ENCODE results near the gene DNAJC1.

The DNAJC1 gene

DNA sequence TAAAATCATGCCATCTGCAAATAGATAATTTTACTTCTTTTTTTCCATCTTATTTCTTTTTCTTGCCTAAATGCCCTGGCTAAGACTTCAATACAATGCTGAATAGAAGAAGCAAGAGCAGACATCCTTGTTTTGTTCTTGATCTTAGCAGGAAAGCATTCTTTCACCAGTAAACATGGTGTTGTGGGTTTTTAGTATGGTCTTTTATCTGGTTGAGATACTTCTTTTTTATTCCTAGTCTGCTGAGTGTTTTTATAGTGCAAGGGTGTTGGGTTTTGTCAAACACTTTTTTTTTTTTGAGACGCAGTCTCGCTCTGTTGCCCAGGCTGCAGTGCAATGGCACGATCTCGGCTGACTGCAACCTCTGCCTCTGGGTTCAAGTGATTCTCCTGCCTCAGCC lies 232.3 kb downstream of the DNAJC1 start:
- DNase-seq: no peak
- no peaks in the 10 kb centered on the region for H3K9me3 ChIP-seq (ENCODE audit: insufficient read depth, low read depth, low read length)
- H2AK5ac ChIP-seq (ENCODE audit: low read length): no peak overlapping the region
- no peak overlapping the region for H2AFZ ChIP-seq (ENCODE audit: insufficient read depth, low read length, poor library complexity)
- H3K79me2 ChIP-seq (ENCODE audit: control insufficient read depth, insufficient read depth, low read length, poor library complexity): no peaks in the 10 kb centered on the region
- WGBS (ENCODE audit: extremely low coverage, insufficient coverage, insufficient read length): no CpG with 5 or more reads among the region's 4 CpGs
- H3K4me1 ChIP-seq (ENCODE audit: control insufficient read depth in 1 of 2, insufficient read depth in 2 of 2, low read length in 2 of 2): no peaks in the 10 kb centered on the region
- H4K91ac ChIP-seq (ENCODE audit: low read depth, low read length): no peak overlapping the region
- H3K18ac ChIP-seq (ENCODE audit: low read length): no peak overlapping the region
- no peaks in the 10 kb centered on the region for H3K27me3 ChIP-seq (ENCODE audit: insufficient read depth, low read length)
- H2BK12ac ChIP-seq (ENCODE audit: low read length): no peak overlapping the region
- H3K4me3 ChIP-seq (ENCODE audit: low read depth, low read length): no peak overlapping the region
- H3K36me3 ChIP-seq (ENCODE audit: control insufficient read depth in 1 of 2, insufficient read depth in 2 of 2, low read length in 2 of 2): peaks cover 0 to 3% of the 10 kb centered on the region in 2 experiments
- no peak overlapping the region for H3K23ac ChIP-seq (ENCODE audit: low read length)
- H3K4me2 ChIP-seq (ENCODE audit: low read length): no peak overlapping the region
- no peak overlapping the region for H3K9ac ChIP-seq (ENCODE audit: low read length)
- H3K4ac ChIP-seq (ENCODE audit: low read depth, low read length): no peak overlapping the region
- no peak overlapping the region for H3K27ac ChIP-seq (ENCODE audit: low read depth, low read length)
- no peak overlapping the region for H2BK5ac ChIP-seq (ENCODE audit: low read depth, low read length, poor library complexity)
- H3K79me1 ChIP-seq (ENCODE audit: low read length): no peaks in the 10 kb centered on the region
- no peak overlapping the region for H2BK120ac ChIP-seq (ENCODE audit: insufficient read depth, low read length, poor library complexity)
- H3K14ac ChIP-seq (ENCODE audit: low read length): no peak overlapping the region
- no peak overlapping the region for H4K12ac ChIP-seq (ENCODE audit: low read depth, low read length)
- H4K8ac ChIP-seq (ENCODE audit: low read depth, low read length): no peak overlapping the region

DNA sequence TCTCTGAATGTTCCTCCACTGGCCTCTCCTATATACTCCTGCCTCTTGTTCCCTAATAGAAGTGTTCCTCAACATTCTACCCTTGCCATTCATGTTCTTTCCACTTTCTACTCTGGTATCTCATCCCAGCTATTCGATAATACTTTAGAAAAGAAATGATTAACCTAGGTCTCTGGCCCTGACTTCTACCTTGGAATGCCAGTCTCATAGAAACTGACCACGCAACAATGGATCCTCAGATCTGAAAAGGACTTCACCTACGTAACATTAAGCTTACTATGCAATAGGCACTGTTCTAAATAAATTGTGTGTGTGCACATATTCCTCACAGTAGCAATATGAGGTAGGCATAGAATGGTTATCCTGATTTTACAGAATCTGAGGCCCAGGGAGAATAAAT lies 234.5 kb downstream of the DNAJC1 start:
- no peak overlapping the region for H3K27ac ChIP-seq (ENCODE audit: low read depth, low read length)
- H3K9ac ChIP-seq (ENCODE audit: low read length): no peak overlapping the region
- no peak overlapping the region for H3K4me3 ChIP-seq (ENCODE audit: low read depth, low read length)
- no peaks in the 10 kb centered on the region for H3K79me1 ChIP-seq (ENCODE audit: low read length)
- H3K36me3 ChIP-seq (ENCODE audit: control insufficient read depth in 1 of 2, insufficient read depth in 2 of 2, low read length in 2 of 2): peaks cover 3 to 5% of the 10 kb centered on the region in 2 experiments
- H3K79me2 ChIP-seq (ENCODE audit: control insufficient read depth, insufficient read depth, low read length, poor library complexity): no peaks in the 10 kb centered on the region
- WGBS (ENCODE audit: extremely low coverage, insufficient coverage, insufficient read length): no CpG with 5 or more reads among the region's 3 CpGs
- H2BK5ac ChIP-seq (ENCODE audit: low read depth, low read length, poor library complexity): no peak overlapping the region
- no peak overlapping the region for H3K4me2 ChIP-seq (ENCODE audit: low read length)
- no peak overlapping the region for H3K4ac ChIP-seq (ENCODE audit: low read depth, low read length)
- H2AFZ ChIP-seq (ENCODE audit: insufficient read depth, low read length, poor library complexity): no peak overlapping the region
- no peak overlapping the region for H2BK120ac ChIP-seq (ENCODE audit: insufficient read depth, low read length, poor library complexity)
- H3K18ac ChIP-seq (ENCODE audit: low read length): no peak overlapping the region
- H4K12ac ChIP-seq (ENCODE audit: low read depth, low read length): no peak overlapping the region
- no peaks in the 10 kb centered on the region for H3K4me1 ChIP-seq (ENCODE audit: control insufficient read depth in 1 of 2, insufficient read depth in 2 of 2, low read length in 2 of 2)
- no peak overlapping the region for H3K14ac ChIP-seq (ENCODE audit: low read length)
- H4K91ac ChIP-seq (ENCODE audit: low read depth, low read length): no peak overlapping the region
- H3K9me3 ChIP-seq (ENCODE audit: insufficient read depth, low read depth, low read length): no peaks in the 10 kb centered on the region
- H2AK5ac ChIP-seq (ENCODE audit: low read length): no peak overlapping the region
- H2BK12ac ChIP-seq (ENCODE audit: low read length): no peak overlapping the region
- H4K8ac ChIP-seq (ENCODE audit: low read depth, low read length): no peak overlapping the region
- no peak for DNase-seq
- no peak overlapping the region for H3K23ac ChIP-seq (ENCODE audit: low read length)
- H3K27me3 ChIP-seq (ENCODE audit: insufficient read depth, low read length): no peaks in the 10 kb centered on the region

- no peaks in the 10 kb centered on the region for H3K79me1 ChIP-seq (ENCODE audit: low read length)
- no peak overlapping the region for H3K14ac ChIP-seq (ENCODE audit: low read length)
- no CpG with 5 or more reads among the region's 5 CpGs for WGBS (ENCODE audit: extremely low coverage, insufficient coverage, insufficient read length)
- no peak overlapping the region for H2AK5ac ChIP-seq (ENCODE audit: low read length)
- H3K9me3 ChIP-seq (ENCODE audit: insufficient read depth, low read depth, low read length): no peaks in the 10 kb centered on the region
- H3K27ac ChIP-seq (ENCODE audit: low read depth, low read length): no peak overlapping the region
- no peaks in the 10 kb centered on the region for H3K79me2 ChIP-seq (ENCODE audit: control insufficient read depth, insufficient read depth, low read length, poor library complexity)
- no peak overlapping the region for H2BK12ac ChIP-seq (ENCODE audit: low read length)
- no peak overlapping the region for H4K8ac ChIP-seq (ENCODE audit: low read depth, low read length)
- H3K4me3 ChIP-seq (ENCODE audit: low read depth, low read length): no peak overlapping the region
- no peak overlapping the region for H3K4me2 ChIP-seq (ENCODE audit: low read length)
- no peak overlapping the region for H2BK120ac ChIP-seq (ENCODE audit: insufficient read depth, low read length, poor library complexity)
- no peak overlapping the region for H3K18ac ChIP-seq (ENCODE audit: low read length)
- peaks cover 0 to 7% of the 10 kb centered on the region in 2 experiments for H3K36me3 ChIP-seq (ENCODE audit: control insufficient read depth in 1 of 2, insufficient read depth in 2 of 2, low read length in 2 of 2)
- H3K9ac ChIP-seq (ENCODE audit: low read length): no peak overlapping the region
- H4K91ac ChIP-seq (ENCODE audit: low read depth, low read length): no peak overlapping the region
- H3K4ac ChIP-seq (ENCODE audit: low read depth, low read length): no peak overlapping the region
- no peak overlapping the region for H4K12ac ChIP-seq (ENCODE audit: low read depth, low read length)
- no peak overlapping the region for H2AFZ ChIP-seq (ENCODE audit: insufficient read depth, low read length, poor library complexity)
- no peak overlapping the region for H3K23ac ChIP-seq (ENCODE audit: low read length)
- DNase-seq: no peak
- no peaks in the 10 kb centered on the region for H3K4me1 ChIP-seq (ENCODE audit: control insufficient read depth in 1 of 2, insufficient read depth in 2 of 2, low read length in 2 of 2)
- H2BK5ac ChIP-seq (ENCODE audit: low read depth, low read length, poor library complexity): no peak overlapping the region
- H3K27me3 ChIP-seq (ENCODE audit: insufficient read depth, low read length): no peaks in the 10 kb centered on the region
These were observed 238.9 kb downstream of the DNAJC1 start for GRCh38 chr10:21764466-21765189.

DNA sequence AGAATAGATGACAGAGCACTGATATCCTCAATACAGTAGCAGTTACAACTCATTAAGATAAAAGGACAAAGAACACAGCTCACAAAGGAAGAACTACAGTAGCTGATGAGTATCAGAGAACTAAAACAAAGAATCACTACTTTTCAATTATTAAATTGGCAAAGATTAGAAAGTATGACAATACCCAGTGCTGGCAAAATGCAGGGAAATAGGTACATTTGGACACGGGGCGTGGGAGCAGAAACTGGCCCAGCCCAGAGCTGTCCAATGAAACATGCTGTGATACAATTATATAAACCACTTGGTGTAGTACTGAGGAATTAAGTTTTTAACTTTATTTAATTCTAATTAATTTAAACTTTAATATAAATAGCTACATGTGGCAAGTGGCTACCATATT lies 243.2 kb downstream of the DNAJC1 start:
- no peak overlapping the region for H3K4me2 ChIP-seq (ENCODE audit: low read length)
- no peaks in the 10 kb centered on the region for H3K9me3 ChIP-seq (ENCODE audit: insufficient read depth, low read depth, low read length)
- no peaks in the 10 kb centered on the region for H3K79me2 ChIP-seq (ENCODE audit: control insufficient read depth, insufficient read depth, low read length, poor library complexity)
- H3K4ac ChIP-seq (ENCODE audit: low read depth, low read length): no peak overlapping the region
- no peak overlapping the region for H2BK5ac ChIP-seq (ENCODE audit: low read depth, low read length, poor library complexity)
- H3K27me3 ChIP-seq (ENCODE audit: insufficient read depth, low read length): no peaks in the 10 kb centered on the region
- no peak overlapping the region for H3K14ac ChIP-seq (ENCODE audit: low read length)
- H3K23ac ChIP-seq (ENCODE audit: low read length): no peak overlapping the region
- no peak overlapping the region for H3K27ac ChIP-seq (ENCODE audit: low read depth, low read length)
- H4K8ac ChIP-seq (ENCODE audit: low read depth, low read length): no peak overlapping the region
- no peak overlapping the region for H2BK12ac ChIP-seq (ENCODE audit: low read length)
- peaks cover 5% of the 10 kb centered on the region for H3K79me1 ChIP-seq (ENCODE audit: low read length)
- peaks cover 11 to 16% of the 10 kb centered on the region in 2 experiments for H3K36me3 ChIP-seq (ENCODE audit: control insufficient read depth in 1 of 2, insufficient read depth in 2 of 2, low read length in 2 of 2)
- H4K91ac ChIP-seq (ENCODE audit: low read depth, low read length): no peak overlapping the region
- no peak overlapping the region for H3K9ac ChIP-seq (ENCODE audit: low read length)
- H2AK5ac ChIP-seq (ENCODE audit: low read length): no peak overlapping the region
- no peak overlapping the region for H2BK120ac ChIP-seq (ENCODE audit: insufficient read depth, low read length, poor library complexity)
- H3K4me3 ChIP-seq (ENCODE audit: low read depth, low read length): no peak overlapping the region
- H2AFZ ChIP-seq (ENCODE audit: insufficient read depth, low read length, poor library complexity): no peak overlapping the region
- H4K12ac ChIP-seq (ENCODE audit: low read depth, low read length): no peak overlapping the region
- H3K18ac ChIP-seq (ENCODE audit: low read length): no peak overlapping the region
- no peak for DNase-seq
- WGBS (ENCODE audit: extremely low coverage, insufficient coverage, insufficient read length): no CpG with 5 or more reads among the region's 2 CpGs
- H3K4me1 ChIP-seq (ENCODE audit: control insufficient read depth in 1 of 2, insufficient read depth in 2 of 2, low read length in 2 of 2): peaks cover 10 to 15% of the 10 kb centered on the region in 2 experiments
